Measurements from ENCODE around the gene NPAP1. TPM values are rescaled to one million over a fixed set of nuclear protein-coding genes. Genes with fewer than 3 reads are reported as not detected.

The NPAP1 gene
- polyA plus RNA-seq, 1 of the 3 experiments (the other 2 are of a cell fraction) = not detected

DNA sequence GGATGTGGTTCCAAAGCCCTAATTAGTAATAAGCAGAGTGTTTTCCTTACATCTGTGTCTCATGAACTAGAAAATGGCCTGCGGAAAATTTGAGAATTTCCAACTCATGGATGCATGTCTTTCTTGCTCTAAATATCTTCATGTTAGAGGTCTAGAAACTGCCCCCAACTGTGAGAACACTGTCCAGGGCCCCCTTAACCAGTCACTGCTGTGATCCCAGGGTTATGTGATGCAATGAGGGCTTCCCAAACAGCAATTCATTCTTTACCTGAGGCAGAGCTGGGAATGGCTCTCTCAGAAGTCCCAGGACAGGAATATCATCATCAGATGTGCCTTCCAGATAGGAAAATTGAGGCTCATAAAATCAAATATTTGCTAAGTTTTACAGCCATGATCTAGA is 8.2 kb downstream of the NPAP1 start:
- no peaks in the 10 kb centered on the region for H3K36me3 ChIP-seq (replicated peaks in 1 of 2; ENCODE audit: control insufficient read depth in 1 of 2, insufficient read depth in 2 of 2, low read length in 1 of 2)
- POLR2A ChIA-PET = no interaction called here

DNA sequence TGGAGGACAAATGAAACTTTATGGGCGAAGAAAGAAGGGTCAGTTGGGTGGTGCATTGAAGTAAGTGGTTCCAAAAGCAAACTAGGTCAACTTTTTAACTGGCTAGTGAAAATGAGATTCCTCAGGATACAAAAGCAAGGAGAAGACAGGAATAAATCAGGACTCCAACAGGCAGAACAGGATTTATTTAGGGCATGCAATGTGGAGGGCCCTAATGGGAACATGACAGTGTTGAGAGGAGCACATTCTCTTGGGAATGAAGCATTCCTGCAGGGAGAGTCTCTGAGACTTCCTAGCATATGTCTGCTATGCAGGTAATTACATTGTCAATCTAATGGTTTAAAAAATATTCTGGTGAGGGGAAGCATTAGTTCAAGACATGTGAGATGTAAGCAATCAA is 8.7 kb downstream of the NPAP1 start:
- Histone ChIP-seq H3K36me3 (replicated peaks in 1 of 2; ENCODE audit: control insufficient read depth in 1 of 2, insufficient read depth in 2 of 2, low read length in 1 of 2) (no peaks in the 10 kb centered on the region), H3K9me3 (no peaks in the 10 kb centered on the region), H3F3A (replicated peaks; ENCODE audit: insufficient read depth) (no peaks in the 10 kb centered on the region), H3K9me2 (no peaks in the 10 kb centered on the region), H3K27me3 (ENCODE audit: insufficient read depth) (no peaks in the 10 kb centered on the region), H3K27ac (ENCODE audit: low read depth in 2 of 2, low read length in 1 of 2) (no peak overlapping the region), H3K79me2 (ENCODE audit: insufficient read depth) (no peaks in the 10 kb centered on the region), H3K4me3 (ENCODE audit: low read depth in 2 of 2, low read length in 1 of 2) (no peak overlapping the region), H2AFZ (ENCODE audit: low read depth) (no peak overlapping the region), H3K9ac (no peak overlapping the region), H4K20me1 (ENCODE audit: insufficient read depth) (no peaks in the 10 kb centered on the region), H3K4me1 (ENCODE audit: control insufficient read depth in 1 of 2, insufficient read depth in 2 of 2, low read depth in 1 of 2, low read length in 1 of 2) (no peaks in the 10 kb centered on the region), H3K4me2 (no peak overlapping the region)
- DNase-seq = no peak
- POLR2A ChIA-PET = no interaction called here
- 3% methylated on average over 1 of the region's 1 CpG for WGBS (ENCODE audit: low lambda C conversion rate)
- CTCF ChIA-PET = no interaction called here
- TF ChIP-seq NFIC (IDR thresholded peaks at IDR 0.05; ENCODE audit: borderline replicate concordance) = no peak
- no peak for TF ChIP-seq SMC3 (IDR thresholded peaks at IDR 0.05; ENCODE audit: low read depth, low read length)
- TF ChIP-seq, protein P1, sequence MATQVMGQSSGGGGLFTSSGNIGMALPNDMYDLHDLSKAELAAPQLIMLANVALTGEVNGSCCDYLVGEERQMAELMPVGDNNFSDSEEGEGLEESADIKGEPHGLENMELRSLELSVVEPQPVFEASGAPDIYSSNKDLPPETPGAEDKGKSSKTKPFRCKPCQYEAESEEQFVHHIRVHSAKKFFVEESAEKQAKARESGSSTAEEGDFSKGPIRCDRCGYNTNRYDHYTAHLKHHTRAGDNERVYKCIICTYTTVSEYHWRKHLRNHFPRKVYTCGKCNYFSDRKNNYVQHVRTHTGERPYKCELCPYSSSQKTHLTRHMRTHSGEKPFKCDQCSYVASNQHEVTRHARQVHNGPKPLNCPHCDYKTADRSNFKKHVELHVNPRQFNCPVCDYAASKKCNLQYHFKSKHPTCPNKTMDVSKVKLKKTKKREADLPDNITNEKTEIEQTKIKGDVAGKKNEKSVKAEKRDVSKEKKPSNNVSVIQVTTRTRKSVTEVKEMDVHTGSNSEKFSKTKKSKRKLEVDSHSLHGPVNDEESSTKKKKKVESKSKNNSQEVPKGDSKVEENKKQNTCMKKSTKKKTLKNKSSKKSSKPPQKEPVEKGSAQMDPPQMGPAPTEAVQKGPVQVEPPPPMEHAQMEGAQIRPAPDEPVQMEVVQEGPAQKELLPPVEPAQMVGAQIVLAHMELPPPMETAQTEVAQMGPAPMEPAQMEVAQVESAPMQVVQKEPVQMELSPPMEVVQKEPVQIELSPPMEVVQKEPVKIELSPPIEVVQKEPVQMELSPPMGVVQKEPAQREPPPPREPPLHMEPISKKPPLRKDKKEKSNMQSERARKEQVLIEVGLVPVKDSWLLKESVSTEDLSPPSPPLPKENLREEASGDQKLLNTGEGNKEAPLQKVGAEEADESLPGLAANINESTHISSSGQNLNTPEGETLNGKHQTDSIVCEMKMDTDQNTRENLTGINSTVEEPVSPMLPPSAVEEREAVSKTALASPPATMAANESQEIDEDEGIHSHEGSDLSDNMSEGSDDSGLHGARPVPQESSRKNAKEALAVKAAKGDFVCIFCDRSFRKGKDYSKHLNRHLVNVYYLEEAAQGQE (IDR thresholded peaks at IDR 0.05; ENCODE audit: low read depth, low read length) = no peak
- no peak for TF ChIP-seq FOSL2 (IDR thresholded peaks at IDR 0.05; ENCODE audit: borderline replicate concordance, low read depth)
- no peak for TF ChIP-seq USF1 (IDR thresholded peaks at IDR 0.05; ENCODE audit: borderline replicate concordance, low read depth)
- no peak for TF ChIP-seq PBX3 (IDR thresholded peaks at IDR 0.05)
- TF ChIP-seq YY1 (IDR thresholded peaks at IDR 0.05; ENCODE audit: low read depth) = no peak

More for the DNA sequence above, 8.2 kb downstream of the NPAP1 start:
- Histone ChIP-seq H3K4me3 (ENCODE audit: low read depth in 2 of 2, low read length in 1 of 2) (no peak overlapping the region), H4K20me1 (ENCODE audit: insufficient read depth) (no peaks in the 10 kb centered on the region), H3F3A (replicated peaks; ENCODE audit: insufficient read depth) (no peaks in the 10 kb centered on the region), H3K9me2 (no peaks in the 10 kb centered on the region), H3K27me3 (ENCODE audit: insufficient read depth) (no peaks in the 10 kb centered on the region), H3K9ac (no peak overlapping the region), H3K4me1 (ENCODE audit: control insufficient read depth in 1 of 2, insufficient read depth in 2 of 2, low read depth in 1 of 2, low read length in 1 of 2) (no peaks in the 10 kb centered on the region), H2AFZ (ENCODE audit: low read depth) (no peak overlapping the region), H3K9me3 (no peaks in the 10 kb centered on the region), H3K27ac (ENCODE audit: low read depth in 2 of 2, low read length in 1 of 2) (no peak overlapping the region), H3K79me2 (ENCODE audit: insufficient read depth) (no peaks in the 10 kb centered on the region), H3K4me2 (no peak overlapping the region)
- TF ChIP-seq EZH2phosphoT487 (IDR thresholded peaks at IDR 0.05; ENCODE audit: borderline replicate concordance, low read depth) (no peak), USF1 (IDR thresholded peaks at IDR 0.05; ENCODE audit: borderline replicate concordance, low read depth) (no peak), RXRA (IDR thresholded peaks at IDR 0.05; ENCODE audit: borderline replicate concordance, low read depth) (no peak), PBX3 (IDR thresholded peaks at IDR 0.05) (no peak), TAF1 (IDR thresholded peaks at IDR 0.05; ENCODE audit: borderline replicate concordance, low read depth, low read length) (no peak), TCF12 (IDR thresholded peaks at IDR 0.05) (no peak), FOXM1 (IDR thresholded peaks at IDR 0.05; ENCODE audit: low read depth) (no peak), SIN3A (IDR thresholded peaks at IDR 0.05; ENCODE audit: borderline replicate concordance, low read depth, low read length) (no peak), GATA2 (CRISPR knock-in tag; IDR thresholded peaks at IDR 0.05) (no peak), NRF1 (IDR thresholded peaks at IDR 0.05; ENCODE audit: low read depth, low read length) (no peak), JUND (IDR thresholded peaks at IDR 0.05) (no peak), RAD21 (IDR thresholded peaks at IDR 0.05; ENCODE audit: low read length) (no peak), TEAD4 (IDR thresholded peaks at IDR 0.05; ENCODE audit: borderline replicate concordance, insufficient read depth) (no peak), RCOR1 (IDR thresholded peaks at IDR 0.05; ENCODE audit: low read length) (no peak)
- TF ChIP-seq, protein P2, sequence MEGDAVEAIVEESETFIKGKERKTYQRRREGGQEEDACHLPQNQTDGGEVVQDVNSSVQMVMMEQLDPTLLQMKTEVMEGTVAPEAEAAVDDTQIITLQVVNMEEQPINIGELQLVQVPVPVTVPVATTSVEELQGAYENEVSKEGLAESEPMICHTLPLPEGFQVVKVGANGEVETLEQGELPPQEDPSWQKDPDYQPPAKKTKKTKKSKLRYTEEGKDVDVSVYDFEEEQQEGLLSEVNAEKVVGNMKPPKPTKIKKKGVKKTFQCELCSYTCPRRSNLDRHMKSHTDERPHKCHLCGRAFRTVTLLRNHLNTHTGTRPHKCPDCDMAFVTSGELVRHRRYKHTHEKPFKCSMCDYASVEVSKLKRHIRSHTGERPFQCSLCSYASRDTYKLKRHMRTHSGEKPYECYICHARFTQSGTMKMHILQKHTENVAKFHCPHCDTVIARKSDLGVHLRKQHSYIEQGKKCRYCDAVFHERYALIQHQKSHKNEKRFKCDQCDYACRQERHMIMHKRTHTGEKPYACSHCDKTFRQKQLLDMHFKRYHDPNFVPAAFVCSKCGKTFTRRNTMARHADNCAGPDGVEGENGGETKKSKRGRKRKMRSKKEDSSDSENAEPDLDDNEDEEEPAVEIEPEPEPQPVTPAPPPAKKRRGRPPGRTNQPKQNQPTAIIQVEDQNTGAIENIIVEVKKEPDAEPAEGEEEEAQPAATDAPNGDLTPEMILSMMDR (IDR thresholded peaks at IDR 0.05) = no peak
- no peak for DNase-seq
- CTCF ChIA-PET = no interaction called here
- 20% methylated on average over 1 of the region's 1 CpG for WGBS (ENCODE audit: low lambda C conversion rate)
